Uterus (tissue), 4 donors: ENCODE data around the gene CHGA. TPM values are rescaled to one million over a fixed set of nuclear protein-coding genes. Genes with fewer than 3 reads are reported as not detected.
A peak's percentile ranks its signal among the peaks of the same experiment; 100 is the strongest.

ENCODE experiments used
- DNase-seq, 2 donors: peaks; one replicate each; pipeline ENCODE4 v3.0.0-alpha.2; 2019 to 2020
- H3K27ac ChIP-seq, 2 donors: fragments of 200-600 bp; sonication (generic); 1 replicate in 1 of 2; 2 replicates in 1 of 2; pipeline ENCODE4 v1.5.1; 2016 to 2018
- H3K27me3 ChIP-seq, 2 donors: fragments of 200-600 bp; sonication (generic); one replicate each; pipeline ENCODE4 v1.5.1; 2018 to 2019; ENCODE audit warnings: control low read depth in 1 of 2
- H3K36me3 ChIP-seq, 2 donors: fragments of 200-600 bp; sonication (generic); one replicate each; pipeline ENCODE4 v1.5.1; 2019; ENCODE audit warnings: control low read depth in 1 of 2
- H3K4me1 ChIP-seq, 2 donors: fragments of 200-600 bp; sonication (generic); one replicate each; pipeline ENCODE4 v1.5.1; 2018 to 2019; ENCODE audit warnings: control low read depth in 1 of 2
- H3K4me3 ChIP-seq, 2 donors: fragments of 200-600 bp; sonication (generic); 1 replicate in 1 of 2; 2 replicates in 1 of 2; pipeline ENCODE4 v1.5.1; 2018 to 2019; ENCODE audit warnings: mild to moderate bottlenecking in 1 of 2
- H3K9me3 ChIP-seq, 2 donors: fragments of 200-600 bp; sonication (generic); one replicate each; pipeline ENCODE4 v1.5.1; 2019; ENCODE audit warnings: control low read depth in 1 of 2
- POLR2A ChIP-seq, 2 donors: fragments of 450-650 bp; IDR thresholded peaks; one replicate each; pipeline ENCODE4 v1.6.1; 2016; ENCODE audit warnings: antibody characterized with exemption in 2 of 2, mild to moderate bottlenecking in 1 of 2, moderate library complexity in 1 of 2
- intact Hi-C: fragments of 100-400 bp; cut with DNase I; formaldehyde crosslinking; loops from one replicate; pipeline ENCODE4 v1.15.1; 2023; ENCODE audit warnings: low total_unique reads
- total RNA-seq, 4 donors: library from RNA; depleted of rRNA in 3 of 4; stranded (reverse); fragments of >200 nt in 3 of 4; gene quantifications; one replicate each; pipeline versions ENCODE4 v1.1.0 to v1.2.4, GENCODE V29; 2014 to 2023
- TF ChIP-seq, protein P1 (sequence below), 4 experiments: fragments of 200-600 bp in 2 of 4; fragments of 450-650 bp in 2 of 4; sonication (generic) in 2 of 4; IDR thresholded peaks; one replicate each; pipeline ENCODE4 v1.5.1; 2016 to 2019; ENCODE audit warnings: antibody characterized with exemption in 4 of 4, mild to moderate bottlenecking in 2 of 4, moderate library complexity in 1 of 4
- donor health status: DM: yes; HTN: yes; CAD: no.

Gene CHGA
- total RNA-seq, 4 donors from 2014 or later = 1.0 TPM; not detected in 3

DNA sequence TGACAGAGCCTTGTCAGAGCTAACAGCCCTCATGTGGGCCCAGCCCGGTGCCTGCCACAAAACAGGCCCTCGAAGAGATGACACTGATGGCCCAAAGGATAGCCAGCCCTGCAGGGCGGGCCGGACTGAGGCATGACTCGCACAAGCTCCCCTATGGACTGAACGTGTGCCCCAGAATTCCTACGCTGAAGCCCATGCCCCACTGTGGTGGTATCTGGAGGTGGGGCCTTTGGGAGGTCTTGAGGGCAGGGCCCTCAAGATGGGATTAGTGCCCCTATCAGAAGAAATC lies 38.6 kb downstream of the CHGA start:
- Histone ChIP-seq H3K27me3 (no peaks in the 10 kb centered on the region), H3K4me1 (no peaks in the 10 kb centered on the region), H3K27ac (no peak overlapping the region), H3K4me3 (no peak overlapping the region), H3K36me3 (no peaks in the 10 kb centered on the region), H3K9me3 (no peaks in the 10 kb centered on the region)
- no peak for DNase-seq
- intact Hi-C loops = loop anchor here (10.0 kb wide), 1 partner anchor 153 kb away; the partner anchor contains the start of gene ITPK1
- TF ChIP-seq, protein P1, sequence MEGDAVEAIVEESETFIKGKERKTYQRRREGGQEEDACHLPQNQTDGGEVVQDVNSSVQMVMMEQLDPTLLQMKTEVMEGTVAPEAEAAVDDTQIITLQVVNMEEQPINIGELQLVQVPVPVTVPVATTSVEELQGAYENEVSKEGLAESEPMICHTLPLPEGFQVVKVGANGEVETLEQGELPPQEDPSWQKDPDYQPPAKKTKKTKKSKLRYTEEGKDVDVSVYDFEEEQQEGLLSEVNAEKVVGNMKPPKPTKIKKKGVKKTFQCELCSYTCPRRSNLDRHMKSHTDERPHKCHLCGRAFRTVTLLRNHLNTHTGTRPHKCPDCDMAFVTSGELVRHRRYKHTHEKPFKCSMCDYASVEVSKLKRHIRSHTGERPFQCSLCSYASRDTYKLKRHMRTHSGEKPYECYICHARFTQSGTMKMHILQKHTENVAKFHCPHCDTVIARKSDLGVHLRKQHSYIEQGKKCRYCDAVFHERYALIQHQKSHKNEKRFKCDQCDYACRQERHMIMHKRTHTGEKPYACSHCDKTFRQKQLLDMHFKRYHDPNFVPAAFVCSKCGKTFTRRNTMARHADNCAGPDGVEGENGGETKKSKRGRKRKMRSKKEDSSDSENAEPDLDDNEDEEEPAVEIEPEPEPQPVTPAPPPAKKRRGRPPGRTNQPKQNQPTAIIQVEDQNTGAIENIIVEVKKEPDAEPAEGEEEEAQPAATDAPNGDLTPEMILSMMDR (IDR thresholded peaks at IDR 0.05) = no peak
- no peak for TF ChIP-seq POLR2A (IDR thresholded peaks at IDR 0.05)

DNA sequence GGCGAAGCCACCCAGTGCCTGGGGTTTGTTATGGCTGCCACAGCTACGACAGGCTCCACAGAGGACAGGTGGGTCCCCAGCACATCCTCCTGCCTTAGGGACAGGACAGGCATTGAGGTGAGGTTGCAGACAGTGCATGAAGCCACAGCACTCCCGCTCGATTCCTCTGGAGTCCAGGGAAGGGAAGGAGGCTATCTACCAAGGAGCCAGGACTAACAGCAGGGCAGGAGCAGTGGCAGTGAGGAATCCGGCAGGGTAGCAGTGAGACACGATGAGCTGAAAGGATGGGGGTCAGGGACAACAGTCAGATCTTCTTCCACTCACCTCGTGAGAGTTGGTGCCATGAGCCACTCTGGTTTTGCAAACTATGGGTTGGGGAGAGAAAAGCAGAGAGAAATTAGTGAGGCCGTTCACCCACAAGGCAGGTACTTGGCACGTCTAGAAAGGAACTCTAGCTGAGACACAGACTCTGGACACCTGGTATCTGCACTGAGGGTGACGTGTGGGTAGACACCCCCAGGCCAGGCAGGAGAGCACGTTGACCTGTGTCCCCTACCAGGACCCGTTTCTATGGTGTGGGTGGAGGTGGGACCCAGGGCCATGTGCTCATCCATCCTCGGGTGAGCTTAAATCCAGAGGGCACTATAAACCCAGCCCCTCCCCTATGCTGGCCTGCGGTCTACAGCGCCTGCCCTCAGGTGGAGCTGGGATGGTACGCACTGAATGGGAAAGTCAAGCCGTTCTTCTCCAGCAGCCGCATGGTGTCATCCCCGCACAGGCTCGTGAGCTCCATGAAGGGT lies 39.3 kb downstream of the CHGA start:
- no peaks in the 10 kb centered on the region for H3K36me3 ChIP-seq
- H3K9me3 ChIP-seq = no peaks in the 10 kb centered on the region
- no peaks in the 10 kb centered on the region for H3K4me1 ChIP-seq
- H3K4me3 ChIP-seq = no peak overlapping the region
- H3K27ac ChIP-seq = no peak overlapping the region
- intact Hi-C loops = loop anchor here (10.0 kb wide), 1 partner anchor 153 kb away; the partner anchor contains the start of gene ITPK1
- no peaks in the 10 kb centered on the region for H3K27me3 ChIP-seq
- no peak for TF ChIP-seq POLR2A (IDR thresholded peaks at IDR 0.05)
- TF ChIP-seq, protein P1 (IDR thresholded peaks at IDR 0.05) = no peak
- DNase-seq = no peak

DNA sequence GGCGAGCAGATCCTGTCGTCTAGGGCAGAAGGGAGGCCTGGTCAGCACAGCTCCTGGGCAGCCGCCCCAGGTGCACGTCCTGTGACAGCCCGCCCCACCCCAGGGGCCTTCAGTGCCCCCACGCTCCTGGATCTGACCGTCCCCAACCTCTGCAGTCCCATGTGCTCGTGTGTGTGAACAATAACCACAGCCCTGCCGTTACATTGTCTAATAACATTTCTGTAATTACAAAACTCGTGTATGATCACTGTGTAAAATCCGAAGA lies 39.8 kb downstream of the CHGA start:
- no peak for TF ChIP-seq POLR2A (IDR thresholded peaks at IDR 0.05)
- no peak overlapping the region for H3K27ac ChIP-seq
- no peak for DNase-seq
- H3K4me1 ChIP-seq = no peaks in the 10 kb centered on the region
- H3K4me3 ChIP-seq = no peak overlapping the region
- no peaks in the 10 kb centered on the region for H3K9me3 ChIP-seq
- intact Hi-C loops = loop anchor here (10.0 kb wide), 1 partner anchor 152 kb away; the partner anchor contains the start of gene ITPK1
- H3K27me3 ChIP-seq = no peaks in the 10 kb centered on the region
- no peaks in the 10 kb centered on the region for H3K36me3 ChIP-seq

DNA sequence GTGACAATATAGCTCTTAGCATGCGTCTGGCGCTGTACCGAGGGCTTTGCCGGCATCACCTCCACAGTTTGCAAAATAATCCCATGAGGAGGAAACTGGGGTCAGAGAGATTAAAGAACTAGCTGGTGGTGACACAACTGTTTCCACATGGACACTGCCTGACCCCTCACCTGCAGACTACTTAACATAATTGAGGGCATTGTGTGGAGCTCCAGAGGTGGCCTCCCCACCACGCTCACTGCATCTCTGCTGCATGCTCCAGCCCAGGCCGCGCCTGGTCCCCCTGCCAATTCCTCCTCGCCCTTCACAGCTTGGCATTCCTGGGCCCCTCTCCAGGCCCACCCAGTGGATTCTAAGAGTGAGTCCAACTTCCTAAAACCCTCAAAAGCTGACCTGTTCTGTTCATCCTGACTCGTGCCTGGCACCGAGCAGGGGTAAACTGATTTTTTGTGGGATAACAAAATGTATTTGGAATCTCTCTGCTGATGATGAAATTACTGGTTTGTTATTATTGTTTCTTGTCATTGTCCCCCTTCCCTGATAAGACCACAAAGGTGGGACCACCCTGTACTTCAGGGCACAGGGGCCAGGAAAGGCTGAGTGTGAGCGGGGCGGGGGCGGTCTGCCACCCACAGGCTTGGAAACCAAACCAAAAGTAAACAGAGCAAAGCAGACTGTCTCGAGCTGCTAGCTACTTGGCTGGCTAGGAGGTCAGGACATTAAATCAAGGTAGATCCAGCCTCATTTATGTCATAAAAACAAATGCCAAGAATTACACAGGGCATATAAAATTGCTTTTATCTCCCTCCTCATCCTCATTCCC lies 40.6 kb downstream of the CHGA start:
- Histone ChIP-seq H3K36me3 (no peaks in the 10 kb centered on the region), H3K4me1 (no peaks in the 10 kb centered on the region), H3K9me3 (no peaks in the 10 kb centered on the region), H3K27me3 (no peaks in the 10 kb centered on the region), H3K4me3 (no peak overlapping the region), H3K27ac (peak overlapping the region; percentile 60 to 68)
- DNase-seq = peak; percentile 42 to 47
- intact Hi-C loops = loop anchor here (10.0 kb wide), 1 partner anchor 151 kb away; the partner anchor contains the start of gene ITPK1
- TF ChIP-seq, protein P1 (IDR thresholded peaks at IDR 0.05) = no peak
- TF ChIP-seq POLR2A (IDR thresholded peaks at IDR 0.05) = no peak

GRCh38 chr14:92964124-92965109 lies 41.5 kb downstream of the CHGA start:
- intact Hi-C loops = loop anchor here (10.0 kb wide), 1 partner anchor 150 kb away; the partner anchor contains the start of gene ITPK1
- no peaks in the 10 kb centered on the region for H3K36me3 ChIP-seq
- TF ChIP-seq POLR2A (IDR thresholded peaks at IDR 0.05) = no peak
- TF ChIP-seq, protein P1 (IDR thresholded peaks at IDR 0.05) = no peak
- no peak overlapping the region for H3K4me3 ChIP-seq
- DNase-seq = no peak
- H3K27ac ChIP-seq = peak overlapping the region; percentile 60 to 68
- H3K4me1 ChIP-seq = no peaks in the 10 kb centered on the region
- no peaks in the 10 kb centered on the region for H3K9me3 ChIP-seq
- no peaks in the 10 kb centered on the region for H3K27me3 ChIP-seq
